Measurements from ENCODE around the gene BPIFB2.

BPIFB2 gene

GRCh38 chr20:33023439-33024242, 16.1 kb downstream of the BPIFB2 start:
- no peak for DNase-seq

- DNase-seq: no peak
Measured at GRCh38 chr20:33024243-33024560, 16.7 kb downstream of the BPIFB2 start.

GRCh38 chr20:33024609-33025317, 17.3 kb downstream of the BPIFB2 start:
- DNase-seq: no peak

- DNase-seq: no peak
Measured at GRCh38 chr20:33025318-33025876, 17.9 kb downstream of the BPIFB2 start.

- DNase-seq: no peak
Measured at GRCh38 chr20:33026072-33026778, 18.7 kb downstream of the BPIFB2 start.

- no peak for DNase-seq
Measured at GRCh38 chr20:33026779-33027759, 19.6 kb downstream of the BPIFB2 start.

GRCh38 chr20:33027769-33028751, 20.6 kb downstream of the BPIFB2 start:
- no peak for DNase-seq

GRCh38 chr20:33028875-33029274, 21.4 kb downstream of the BPIFB2 start:
- DNase-seq: no peak

- no peak for DNase-seq
Measured at GRCh38 chr20:33030076-33030475, 22.6 kb downstream of the BPIFB2 start.

- no peak for DNase-seq
Measured at GRCh38 chr20:33030569-33030968, 23.1 kb downstream of the BPIFB2 start.

GRCh38 chr20:33031531-33031930, 24.0 kb downstream of the BPIFB2 start, which contains the start of gene BPIFB6:
Gene BPIFB6 (plus strand): TSS chr20:33031648. CDS start chr20:33031648, 0 bp downstream.
- no peak for DNase-seq

GRCh38 chr20:33032555-33032954, 25.1 kb downstream of the BPIFB2 start:
- DNase-seq: no peak

GRCh38 chr20:33033381-33033780, 25.9 kb downstream of the BPIFB2 start:
- no peak for DNase-seq

GRCh38 chr20:33034115-33034514, 26.6 kb downstream of the BPIFB2 start:
- DNase-seq: no peak

- DNase-seq: no peak
Measured at GRCh38 chr20:33034901-33035492, 27.5 kb downstream of the BPIFB2 start.

- no peak for DNase-seq
Measured at GRCh38 chr20:33037456-33037855, 30.0 kb downstream of the BPIFB2 start.

GRCh38 chr20:33038243-33038642, 30.7 kb downstream of the BPIFB2 start:
- no peak for DNase-seq

- no peak for DNase-seq
Measured at GRCh38 chr20:33042430-33042829, 34.9 kb downstream of the BPIFB2 start.

GRCh38 chr20:33042983-33043730, 35.7 kb downstream of the BPIFB2 start:
- DNase-seq: no peak

- DNase-seq: no peak
Measured at GRCh38 chr20:33043731-33044181, 36.3 kb downstream of the BPIFB2 start.

All from NCI-H2107 (cell line).